Suppressor macrophage (primary cell): ENCODE data around the gene C12orf43.
A peak's percentile ranks its signal among the peaks of the same experiment; 100 is the strongest.

Source experiments
- DNase-seq, 4 experiments: peaks; one replicate each; pipeline ENCODE4 v3.0.0-alpha.2; 2020 to 2022

Gene C12orf43

GRCh38 chr12:120978296-120979219 lies 37.7 kb downstream of the C12orf43 start, which contains the start of gene HNF1A:
HNF1A (plus strand) TSS chr12:120978543; CDS start chr12:120978769, 226 bp downstream.
- no peak for DNase-seq

DNA sequence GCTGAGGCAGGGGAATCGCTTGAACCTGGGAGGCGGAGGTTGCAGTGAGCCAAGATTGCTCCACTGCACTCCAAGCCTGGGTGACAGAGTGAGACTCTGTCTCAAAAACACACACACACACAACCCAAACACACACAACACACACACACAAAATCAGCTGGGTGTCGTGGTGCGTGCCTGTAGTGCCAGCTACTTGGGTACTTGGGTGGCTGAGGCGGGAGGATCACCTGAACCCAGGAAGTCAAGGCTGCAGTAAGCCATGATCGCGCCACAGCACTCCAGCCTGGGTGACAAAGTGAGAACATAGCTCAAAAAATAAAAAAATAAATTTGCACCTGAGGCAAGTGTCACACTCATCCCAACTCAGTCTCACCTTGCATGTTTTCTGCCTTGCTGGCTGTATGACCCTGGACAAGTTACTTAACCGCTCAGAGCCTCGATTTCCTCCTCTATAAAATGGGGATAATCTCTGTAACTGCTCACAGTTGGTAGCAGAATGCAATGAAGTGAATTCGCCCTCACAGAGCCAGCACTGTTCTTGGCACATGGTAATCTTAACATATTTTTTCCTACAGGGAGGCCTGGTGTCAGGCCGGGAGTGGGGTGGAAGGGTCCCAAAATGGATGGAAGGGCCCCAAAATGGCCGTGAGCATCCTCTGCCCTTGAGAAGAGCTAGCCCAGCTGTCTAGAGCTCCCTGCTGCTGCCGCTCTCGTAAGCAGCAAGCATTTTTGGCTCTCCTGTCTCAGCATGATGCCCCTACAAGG lies 38.6 kb downstream of the C12orf43 start:
- no peak for DNase-seq

- no peak for DNase-seq
These were observed 43.3 kb downstream of the C12orf43 start for GRCh38 chr12:120972870-120973543.

DNA sequence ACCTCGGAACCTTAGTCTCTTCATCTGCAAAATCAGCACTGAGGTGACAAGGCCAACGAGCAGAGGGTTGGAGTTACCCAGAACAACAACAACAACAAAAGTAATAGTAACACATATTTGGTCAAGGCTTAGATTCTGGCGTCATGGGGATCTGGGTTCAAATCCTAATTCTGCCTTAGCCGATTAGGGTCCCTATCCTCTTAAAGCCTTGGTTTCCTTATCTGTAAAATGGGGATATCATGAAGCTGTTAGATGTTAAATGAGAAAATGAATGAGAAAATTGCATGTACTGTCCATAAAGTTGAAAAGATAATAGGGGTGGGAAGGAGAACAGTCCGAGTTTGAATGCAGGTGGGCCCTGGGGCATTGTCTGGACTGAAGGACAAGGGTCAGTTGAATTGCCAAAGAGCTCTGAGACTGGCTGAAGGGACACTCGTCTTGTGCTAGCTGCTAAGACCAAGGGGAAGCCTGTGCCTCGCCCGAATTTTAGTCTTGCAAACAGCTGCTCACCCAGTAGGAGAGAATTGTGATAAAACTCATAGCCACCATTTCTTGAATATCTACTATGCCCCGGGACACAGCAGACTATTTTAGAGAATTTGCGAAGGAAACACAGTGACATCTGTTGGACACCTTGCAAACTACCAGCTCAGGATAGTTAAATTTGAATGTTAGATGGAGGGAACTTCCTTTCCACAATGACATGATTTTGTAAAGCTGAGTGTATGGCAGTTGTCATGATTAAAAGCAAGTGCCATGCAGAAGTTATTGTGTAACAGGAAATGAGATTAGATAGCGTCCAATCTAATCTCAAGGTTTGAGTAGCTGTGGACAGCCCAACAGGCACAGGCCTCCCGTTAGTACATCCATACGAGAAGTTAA lies 44.7 kb downstream of the C12orf43 start:
- peak; percentile 66 to 85 (median 78) for DNase-seq

DNA sequence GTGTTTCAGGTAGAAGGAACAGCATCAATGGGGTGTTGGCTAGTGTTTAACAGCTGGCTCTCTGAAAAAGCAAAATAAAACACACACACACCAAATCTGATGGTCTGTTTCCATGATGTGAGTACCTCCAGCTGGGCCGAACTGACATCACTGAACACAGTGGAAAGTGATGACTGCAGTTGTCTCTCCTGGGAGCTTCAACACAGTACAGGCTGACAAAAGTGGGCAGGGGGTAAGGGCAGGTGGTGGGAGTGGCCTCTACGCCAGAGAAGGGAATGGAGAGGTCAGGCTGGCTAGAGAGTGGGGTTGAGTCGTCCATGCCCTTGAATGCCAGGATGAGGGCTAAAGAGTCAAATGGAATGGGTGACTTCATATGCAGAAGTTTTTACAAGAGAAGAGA lies 46.0 kb downstream of the C12orf43 start:
- DNase-seq = no peak

DNA sequence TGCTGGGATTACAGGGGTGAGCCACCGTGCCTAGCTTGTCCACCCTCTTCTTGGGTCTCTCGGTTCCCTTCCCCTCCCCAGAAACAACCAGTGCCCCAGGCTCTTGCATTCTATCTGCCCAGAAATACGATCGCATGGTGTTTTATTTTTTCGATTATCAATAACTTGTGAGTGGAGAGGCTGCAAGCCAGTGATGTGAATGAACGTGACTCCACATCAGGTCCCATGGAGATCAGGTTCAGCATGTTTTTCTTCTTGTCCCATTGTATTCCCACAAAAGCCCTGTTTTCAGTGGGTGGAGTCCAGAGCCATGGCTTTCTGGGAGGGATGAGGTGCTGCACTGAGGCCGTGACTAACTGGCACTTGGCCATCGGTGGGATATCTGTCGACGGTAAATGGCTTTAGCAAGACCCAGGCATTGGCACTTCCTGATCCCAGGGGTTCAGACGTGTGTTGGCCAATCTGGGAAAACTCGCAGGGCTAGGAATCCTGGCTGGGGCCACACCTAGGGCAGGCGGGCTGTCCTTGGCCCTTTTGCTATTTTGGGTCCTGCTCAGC lies 50.7 kb downstream of the C12orf43 start:
- DNase-seq = no peak

DNA sequence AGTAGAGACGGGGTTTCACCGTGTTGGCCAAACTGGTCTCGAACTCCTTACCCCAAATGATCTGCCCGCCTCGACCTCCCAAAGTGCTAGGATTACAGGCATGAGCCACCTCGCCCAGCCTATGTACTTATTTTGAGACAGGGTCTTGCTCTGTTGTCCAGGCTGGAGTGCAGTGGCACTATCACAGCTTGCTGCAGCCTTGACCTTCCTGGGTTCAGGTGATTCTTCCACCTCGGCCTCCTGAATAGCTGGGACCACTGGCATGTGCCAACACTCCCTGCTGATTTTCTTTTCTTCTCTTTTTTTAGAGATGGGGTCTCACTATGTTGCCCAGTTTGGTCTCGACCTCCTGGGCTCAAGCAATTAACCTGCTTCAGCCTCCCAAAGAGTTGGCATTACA lies 52.0 kb downstream of the C12orf43 start:
- no peak for DNase-seq

DNA sequence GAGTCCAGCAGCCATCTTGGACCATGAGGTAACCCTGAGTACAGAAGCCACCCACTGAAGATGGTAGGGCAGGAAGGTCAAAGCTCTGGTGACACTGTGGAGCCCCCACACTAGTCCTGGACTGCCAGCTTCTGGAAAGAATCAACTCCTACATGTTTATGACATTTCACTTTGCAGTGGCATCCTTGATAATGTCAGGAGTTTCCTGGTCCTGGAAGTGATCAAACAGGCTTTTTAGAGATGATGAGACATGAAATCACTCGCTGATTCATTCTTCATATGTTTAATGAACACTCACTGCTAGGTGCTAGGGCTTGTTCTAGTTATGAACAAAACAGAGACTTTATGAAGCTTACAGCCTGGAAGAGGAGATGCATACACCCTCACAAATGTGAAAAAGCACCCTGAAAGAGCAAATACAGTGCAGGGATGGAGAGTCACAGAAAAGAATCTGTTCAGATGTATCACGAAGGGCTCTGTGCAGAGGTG lies 53.7 kb downstream of the C12orf43 start:
- DNase-seq = peak; percentile 24 to 74 (median 44)

- peak; percentile 48 to 85 (median 74) for DNase-seq
These were observed 54.4 kb downstream of the C12orf43 start for GRCh38 chr12:120961604-120962531.

- no peak for DNase-seq
These were observed 55.6 kb downstream of the C12orf43 start for GRCh38 chr12:120960657-120961056.

- no peak for DNase-seq
These were observed 57.0 kb downstream of the C12orf43 start for GRCh38 chr12:120959111-120959878.

- DNase-seq = no peak
These were observed 59.5 kb downstream of the C12orf43 start for GRCh38 chr12:120956579-120957300.

- no peak for DNase-seq
These were observed 61.1 kb downstream of the C12orf43 start for GRCh38 chr12:120955232-120955631.

DNA sequence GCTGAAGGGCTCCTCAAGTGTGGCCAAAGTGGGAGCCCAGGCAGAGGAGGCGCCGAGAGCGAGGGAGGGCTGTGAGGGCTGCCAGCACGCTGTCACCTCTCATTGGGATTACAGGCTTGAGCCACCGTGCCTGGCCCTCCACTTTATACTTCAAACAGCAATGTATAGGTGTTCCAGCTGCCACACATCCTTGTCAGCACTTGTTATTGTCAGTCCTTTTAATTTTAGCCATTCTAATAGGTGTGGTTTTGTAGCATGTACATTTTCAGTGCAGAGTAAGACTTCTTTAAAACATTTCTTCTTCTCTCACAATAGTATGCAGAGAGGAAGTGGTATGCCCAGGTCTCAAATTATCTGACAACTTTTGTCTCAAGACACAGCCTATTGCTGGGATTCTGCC lies 65.5 kb downstream of the C12orf43 start:
- DNase-seq = no peak
